GM12891 (cell line): ENCODE measurements around the gene RUVBL1.

Experiments
- PAX5 ChIP-seq: IDR thresholded peaks from 2 replicates; pipeline ENCODE4 v1.6.1; 2011; ENCODE audit warnings: low read length, moderate library complexity, mild to moderate bottlenecking; ENCODE audit not compliant: insufficient read depth, severe bottlenecking
- POLR2A ChIP-seq: IDR thresholded peaks from 2 replicates; pipeline ENCODE4 v1.6.1; 2011; ENCODE audit warnings: low read depth, low read length, control low read depth
- POLR2AphosphoS5 ChIP-seq: IDR thresholded peaks from 2 replicates; pipeline ENCODE4 v1.6.1; 2011; ENCODE audit warnings: low read depth, low read length, control low read depth
- POU2F2 ChIP-seq: IDR thresholded peaks from 2 replicates; pipeline ENCODE4 v1.6.1; 2011; ENCODE audit warnings: low read depth, mild to moderate bottlenecking, control low read depth, low read length, moderate library complexity
- SPI1 ChIP-seq: IDR thresholded peaks from 2 replicates; pipeline ENCODE4 v1.6.1; 2011; ENCODE audit warnings: low read depth, low read length, control low read depth
- TAF1 ChIP-seq: IDR thresholded peaks from 2 replicates; pipeline ENCODE4 v1.6.1; 2011; ENCODE audit warnings: low read depth, low read length, control low read depth

GRCh38 chr3:128128251-128128650, 4.6 kb upstream of the RUVBL1 start:
- TF ChIP-seq POLR2A (no peak), TAF1 (no peak), POLR2AphosphoS5 (no peak), PAX5 (no peak), SPI1 (no peak), POU2F2 (no peak)
